HUES64 (cell line): Measurements from ENCODE around the gene CABP1.

Experiments used
- H3K27ac ChIP-seq: 2 replicates; pipeline ENCODE4 v1.7.0; 2013; ENCODE audit warnings: low read depth, low read length, inconsistent platforms
- H3K27me3 ChIP-seq: 2 replicates; pipeline ENCODE4 v1.6.1; 2013; ENCODE audit warnings: mild to moderate bottlenecking, low read length; ENCODE audit not compliant: insufficient read depth
- H3K36me3 ChIP-seq: 2 replicates; pipeline ENCODE4 v1.6.1; 2013; ENCODE audit warnings: mild to moderate bottlenecking, low read length; ENCODE audit not compliant: insufficient read depth
- H3K4me1 ChIP-seq: 2 replicates; pipeline ENCODE4 v1.6.1; 2013; ENCODE audit warnings: mild to moderate bottlenecking, low read length, moderate library complexity; ENCODE audit not compliant: insufficient read depth
- H3K4me3 ChIP-seq: 2 replicates; pipeline ENCODE4 v1.5.1; 2013; ENCODE audit warnings: mild to moderate bottlenecking, low read length, moderate library complexity
- H3K9ac ChIP-seq: 2 replicates; pipeline ENCODE4 v1.6.1; 2013; ENCODE audit warnings: mild to moderate bottlenecking, low read depth, low read length
- H3K9me3 ChIP-seq: 2 replicates; pipeline ENCODE4 v1.6.1; 2013; ENCODE audit warnings: low read depth, low read length; ENCODE audit not compliant: insufficient read depth
- WGBS: fragments of 150-250, 120-280 bp; methylation state at CpG from one replicate; pipeline ENCODE4 v1.1.7; 2013; ENCODE audit warnings: missing lambda C conversion rate; 5-methylcytosine and 5-hydroxymethylcytosine counted together

CABP1 gene

GRCh38 chr12:120712610-120713009, 72.2 kb downstream of the CABP1 start:
- no peak overlapping the region for H3K4me3 ChIP-seq
- H3K27ac ChIP-seq, result no peak overlapping the region
- H3K27me3 ChIP-seq, result no peaks in the 10 kb centered on the region
- no peaks in the 10 kb centered on the region for H3K9me3 ChIP-seq
- 90% methylated on average over 5 of the region's 6 CpGs for WGBS
- no peak overlapping the region for H3K9ac ChIP-seq
- peaks cover 14% of the 10 kb centered on the region; the same call in 1 of the 2 replicates for H3K4me1 ChIP-seq
- peaks cover 44% of the 10 kb centered on the region for H3K36me3 ChIP-seq

- H3K4me3 ChIP-seq, result no peak overlapping the region
- no peaks in the 10 kb centered on the region for H3K27me3 ChIP-seq
- no peak overlapping the region for H3K27ac ChIP-seq
- H3K36me3 ChIP-seq, result peaks cover 56% of the 10 kb centered on the region
- no peak overlapping the region for H3K9ac ChIP-seq
- 45% methylated on average over 4 of the region's 4 CpGs for WGBS
- no peaks in the 10 kb centered on the region for H3K9me3 ChIP-seq
- peaks cover 14% of the 10 kb centered on the region; the same call in 1 of the 2 replicates for H3K4me1 ChIP-seq
Observed at GRCh38 chr12:120713861-120714482, 73.5 kb downstream of the CABP1 start.
